NCI-H774 (cell line): ENCODE data around the gene TTC28.
"Not testable (repeated sequence)": the region's sequence is repeated elsewhere in the genome, so short reads cannot be mapped to it uniquely, and the experiment has no call there.

Experiments used
- DNase-seq: peaks from one replicate; lab custom pipeline; 2025; lab: John Stamatoyannopoulos, UW

Gene TTC28

GRCh38 chr22:28180804-28181731, 498.6 kb downstream of the TTC28 start:
- no peak for DNase-seq

DNA sequence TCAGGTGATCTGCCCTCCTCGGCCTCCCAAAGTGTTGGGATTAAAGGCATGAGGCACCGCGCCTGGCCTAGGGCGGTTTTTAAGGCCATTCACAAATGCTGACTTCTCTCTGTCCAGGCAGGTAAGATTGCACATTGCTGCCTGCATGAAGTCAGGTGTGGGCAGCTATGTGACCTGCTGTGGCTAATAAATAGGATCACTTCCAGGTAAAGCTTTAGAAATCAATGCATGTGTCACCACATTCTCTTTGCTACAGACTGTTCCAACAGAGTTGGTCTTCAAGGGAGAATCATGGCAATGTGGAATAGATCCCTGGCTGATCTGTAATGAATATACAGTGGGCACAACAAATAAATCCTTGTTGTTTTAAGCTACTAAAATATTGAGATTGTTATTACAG, 500.2 kb downstream of the TTC28 start:
- DNase-seq, result no peak

GRCh38 chr22:28175730-28176492, 503.7 kb downstream of the TTC28 start:
- no peak for DNase-seq

GRCh38 chr22:28174509-28174908, 505.1 kb downstream of the TTC28 start:
- no peak for DNase-seq

DNA sequence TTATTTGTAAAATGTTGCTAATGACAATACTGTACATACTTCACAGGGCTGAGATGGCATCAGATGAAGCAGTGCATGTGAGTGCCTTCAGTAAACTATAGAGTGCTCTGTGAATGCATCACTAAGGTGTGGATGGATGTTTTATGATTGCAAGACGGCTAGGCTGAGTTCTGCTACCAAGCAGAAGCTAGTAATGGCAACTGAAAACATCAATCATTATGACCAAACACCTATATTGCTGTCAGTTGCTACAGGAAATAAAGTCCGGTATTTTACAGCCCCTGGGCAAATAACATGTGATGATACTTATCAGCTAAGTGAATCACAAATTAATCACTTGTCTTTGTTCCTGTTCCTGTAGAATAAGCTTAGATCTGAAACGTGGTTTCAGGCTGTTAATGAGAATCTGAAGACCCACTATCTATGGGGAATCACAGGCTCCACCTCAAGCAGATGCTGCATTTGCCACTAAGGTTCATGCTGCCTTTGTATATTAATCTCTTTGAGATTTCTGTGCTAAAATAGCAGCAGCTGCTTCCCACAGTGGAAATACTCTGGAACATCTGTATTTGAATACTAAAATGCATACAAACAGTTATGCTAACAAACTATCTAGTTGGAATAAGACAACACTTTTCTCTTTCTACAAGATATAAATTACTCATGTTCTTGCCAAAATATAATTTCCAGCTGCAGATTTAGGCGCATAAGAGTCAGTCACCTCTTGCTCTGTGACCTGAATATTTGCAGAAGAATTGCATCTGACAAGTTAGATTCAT, 506.6 kb downstream of the TTC28 start:
- DNase-seq, result peak; percentile 1

DNA sequence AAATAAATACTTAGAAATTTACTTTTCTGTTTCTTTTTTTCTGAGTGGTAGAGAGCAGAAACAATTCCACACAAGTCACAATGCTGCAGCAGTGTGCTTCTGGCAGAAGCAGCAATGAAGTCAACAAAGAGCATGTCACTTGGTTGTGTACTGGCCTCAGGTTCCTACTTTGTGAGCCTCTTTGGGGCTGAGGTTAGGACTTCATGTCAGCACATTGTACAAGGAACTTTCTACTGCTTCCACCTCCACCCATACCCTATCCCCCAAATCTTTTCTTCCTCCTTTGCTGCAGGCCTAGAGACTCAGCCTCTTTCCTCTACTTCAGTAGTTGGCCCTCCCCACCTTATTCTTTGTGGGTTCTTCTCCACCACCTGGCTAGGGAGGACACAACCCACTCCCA, 507.9 kb downstream of the TTC28 start:
- DNase-seq, result no peak

- DNase-seq, result no peak
Measured at GRCh38 chr22:28171115-28171514, 508.5 kb downstream of the TTC28 start.

DNA sequence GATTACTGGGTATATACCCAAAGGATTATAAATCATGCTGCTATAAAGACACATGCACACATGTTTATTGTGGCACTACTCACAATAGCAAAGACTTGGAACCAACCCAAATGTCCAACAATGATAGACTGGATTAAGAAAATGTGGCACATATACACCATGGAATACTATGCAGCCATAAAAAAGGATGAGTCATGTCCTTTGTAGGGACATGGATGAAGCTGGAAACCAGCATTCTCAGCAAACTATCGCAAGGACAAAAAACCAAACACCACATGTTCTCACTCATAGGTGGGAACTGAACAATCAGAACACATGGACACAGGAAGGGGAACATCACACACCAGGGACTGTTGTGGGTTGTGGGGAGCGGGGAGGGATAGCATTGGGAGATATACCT, 510.3 kb downstream of the TTC28 start:
- not testable (repeated sequence) for DNase-seq

- DNase-seq, result no peak
Measured at GRCh38 chr22:28155808-28156207, 523.8 kb downstream of the TTC28 start.

DNA sequence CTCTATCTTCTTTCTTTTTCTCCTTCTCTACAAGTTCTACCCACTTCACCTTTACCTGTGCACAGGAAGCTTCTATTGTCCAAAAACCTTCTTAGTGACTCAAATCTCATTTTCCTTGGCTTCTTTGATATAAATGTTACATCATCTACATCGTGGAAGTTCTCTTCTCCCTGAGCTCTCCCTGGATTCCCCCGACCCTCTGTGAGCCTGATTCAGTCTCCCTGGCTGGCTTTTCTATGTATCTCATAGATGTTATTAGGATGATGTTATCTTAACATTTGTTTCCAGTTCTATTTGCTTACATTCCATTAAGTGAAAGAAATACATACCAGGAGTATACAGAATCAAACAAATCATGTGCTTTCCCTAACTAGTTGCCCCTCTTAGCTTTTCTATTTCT, 524.8 kb downstream of the TTC28 start:
- no peak for DNase-seq

GRCh38 chr22:28151151-28151816, 528.4 kb downstream of the TTC28 start:
- no peak for DNase-seq

GRCh38 chr22:28148816-28149465, 530.7 kb downstream of the TTC28 start:
- DNase-seq, result no peak

DNA sequence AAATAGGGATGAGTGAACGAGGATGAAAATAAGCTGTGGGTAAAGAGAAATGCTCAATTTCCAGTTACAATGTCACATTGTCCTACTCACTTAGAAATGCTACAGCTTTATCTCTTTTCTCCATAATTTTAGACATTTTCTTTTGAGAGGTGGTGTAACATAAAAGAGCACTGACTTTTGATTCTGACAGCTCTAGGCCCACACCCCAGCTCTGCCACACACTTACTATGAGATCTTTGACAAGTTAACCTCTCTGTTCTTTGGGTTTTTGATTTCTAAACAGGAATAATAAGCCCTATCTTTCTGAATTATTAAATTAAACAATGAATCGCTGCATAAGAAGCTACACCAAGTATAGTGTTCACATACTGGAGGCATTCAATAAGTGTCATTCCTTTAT, 532.2 kb downstream of the TTC28 start:
- DNase-seq, result no peak

- no peak for DNase-seq
Measured at GRCh38 chr22:28146401-28147314, 533.0 kb downstream of the TTC28 start.

DNA sequence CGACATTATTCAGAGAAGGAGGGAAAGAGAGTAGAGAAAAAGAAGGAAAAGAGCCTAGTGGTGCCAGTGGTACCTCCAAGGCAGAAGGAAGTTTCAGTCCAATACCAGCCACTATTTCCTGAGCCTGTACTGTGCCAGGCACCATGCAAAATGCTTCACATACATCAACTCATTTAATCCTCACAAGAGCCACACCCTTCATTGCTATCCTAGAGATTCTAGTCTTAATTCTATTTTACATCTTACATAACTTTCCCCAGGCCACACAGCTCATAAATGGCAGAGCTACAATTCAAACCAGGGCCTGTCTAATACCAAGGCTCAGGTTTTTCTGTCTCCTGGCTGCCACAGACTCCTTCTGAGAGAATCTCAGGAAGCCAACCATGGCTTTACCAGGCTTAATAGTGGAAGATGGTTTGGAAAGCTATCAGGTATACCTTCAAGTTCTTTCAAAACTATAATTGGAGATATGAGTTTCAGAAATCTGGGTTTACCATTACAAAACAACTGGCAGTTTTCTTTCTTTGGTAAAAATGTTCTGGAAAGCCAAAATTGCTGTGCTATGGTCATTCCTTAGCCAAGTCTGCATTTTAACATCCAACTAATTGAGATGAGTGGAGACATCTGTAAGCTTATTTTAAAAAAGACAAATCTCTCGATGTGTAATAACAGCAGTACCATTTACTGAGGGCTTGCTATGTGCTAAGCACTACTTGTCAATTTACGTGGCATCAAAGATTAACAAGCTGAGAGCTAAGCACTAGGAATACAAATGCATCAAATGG, 535.5 kb downstream of the TTC28 start:
- no peak for DNase-seq

GRCh38 chr22:28143241-28143865, 536.3 kb downstream of the TTC28 start:
- DNase-seq, result peak; percentile 4

DNA sequence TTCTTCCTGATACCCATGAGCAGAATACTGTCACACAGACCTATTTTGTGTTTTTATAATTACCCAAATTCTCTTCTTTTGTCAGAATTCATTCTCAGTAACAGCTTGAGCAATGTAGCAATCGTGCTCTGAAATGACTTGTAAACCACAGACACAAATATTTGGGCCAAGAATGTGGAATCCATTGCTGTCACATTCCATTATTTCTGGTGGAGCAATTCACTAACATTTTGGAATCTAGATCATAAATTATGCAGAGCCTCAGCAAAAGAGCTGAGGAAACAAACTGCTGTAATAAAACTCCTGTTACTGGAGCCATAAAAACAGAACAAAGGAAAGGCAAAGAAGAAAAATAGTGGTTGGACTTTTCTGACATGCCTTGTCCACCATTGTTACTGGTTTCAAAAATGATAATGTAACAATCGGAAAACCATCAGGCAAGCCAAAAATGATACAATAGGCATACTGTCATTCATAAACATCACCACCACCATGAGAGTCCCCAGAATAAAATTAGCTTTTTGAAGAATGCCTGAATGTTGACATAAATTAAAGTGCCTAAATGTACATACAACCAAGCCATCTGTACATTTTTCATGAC, 537.2 kb downstream of the TTC28 start:
- DNase-seq, result no peak

DNA sequence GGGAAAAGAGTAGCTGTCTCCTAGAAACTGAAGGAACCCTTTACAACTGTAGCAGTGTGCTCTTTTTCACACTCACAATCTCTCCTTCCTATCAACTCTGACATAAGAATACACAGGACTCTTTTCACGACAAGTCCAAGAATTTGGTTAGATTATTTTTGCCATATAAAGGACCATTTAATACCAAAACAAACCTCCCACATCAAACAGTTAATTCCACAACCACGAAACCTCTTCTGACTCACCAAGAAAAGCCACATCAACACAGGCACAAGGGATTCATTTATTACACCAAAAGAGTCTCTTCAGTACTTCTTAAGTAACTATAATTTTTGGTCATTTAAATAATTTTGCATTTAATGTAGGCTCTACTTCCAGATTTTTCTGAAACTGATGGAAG, 538.0 kb downstream of the TTC28 start:
- no peak for DNase-seq

DNA sequence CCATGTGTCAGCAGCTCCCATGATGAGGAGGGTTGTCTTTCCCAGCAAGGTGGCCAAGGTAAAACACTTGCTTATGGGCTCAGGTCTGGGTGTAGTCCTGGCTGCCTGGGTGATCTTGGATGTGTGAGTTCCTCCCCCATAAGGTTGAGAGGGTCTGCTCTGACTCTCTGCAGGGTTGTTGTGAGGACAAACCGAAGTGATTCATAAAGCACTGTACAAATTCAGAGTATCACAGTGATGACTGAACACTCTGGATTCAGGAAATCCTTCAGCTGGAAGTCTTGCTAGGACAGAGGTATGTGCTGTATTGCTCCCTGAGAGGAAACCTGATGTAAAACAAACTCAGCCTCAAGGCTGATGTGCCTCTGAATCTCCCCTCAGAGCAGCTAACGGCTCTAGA, 539.7 kb downstream of the TTC28 start:
- DNase-seq, result no peak
